ENCODE results near the gene CNRIP1. TPM values are rescaled to one million over a fixed set of nuclear protein-coding genes. Genes with fewer than 3 reads are reported as not detected.
"Not testable (repeated sequence)": the region's sequence is repeated elsewhere in the genome, so short reads cannot be mapped to it uniquely, and the experiment has no call there.

Gene CNRIP1
- total RNA-seq, 1 experiment from 2014 or later, result 1.4 TPM

GRCh38 chr2:68309426-68309825 lies 10.3 kb downstream of the CNRIP1 start (continued):
- TF ChIP-seq IRF1 (CRISPR knock-in tag; IDR thresholded peaks at IDR 0.05) (no peak), CBFB (CRISPR knock-in tag; IDR thresholded peaks at IDR 0.05; ENCODE audit: low read depth) (no peak), TEAD1 (CRISPR knock-in tag; IDR thresholded peaks at IDR 0.05) (no peak)

- CTCF ChIA-PET, result interaction anchor here (1.1 to 1.2 kb wide), 3 partner anchors 10 to 138 kb away, joined by 3 to 6 read pairs (median 4); no protein-coding TSS in a partner anchor
- H3K9me3 Mint-ChIP-seq; H3K27ac Mint-ChIP-seq; H3K27me3 Mint-ChIP-seq (ENCODE audit: low read depth); DNase-seq (ENCODE audit: low spot score); H3K4me1 Mint-ChIP-seq; POLR2A ChIA-PET; H3K4me3 Mint-ChIP-seq; H3K36me3 Mint-ChIP-seq; ATAC-seq: not testable (repeated sequence)
Measured at GRCh38 chr2:68303902-68304272, 15.9 kb downstream of the CNRIP1 start.

GRCh38 chr2:68303033-68303901 lies 16.5 kb downstream of the CNRIP1 start:
- peaks cover 7% of the 10 kb centered on the region; the same call in 1 of the 2 replicates for H3K27me3 Mint-ChIP-seq (ENCODE audit: low read depth)
- no peak for ATAC-seq

GRCh38 chr2:68302281-68302875 lies 17.4 kb downstream of the CNRIP1 start:
- no peak for TF ChIP-seq SMAD3 (CRISPR knock-in tag; IDR thresholded peaks at IDR 0.05; ENCODE audit: borderline replicate concordance)
- TF ChIP-seq E2F1 (CRISPR knock-in tag; IDR thresholded peaks at IDR 0.05), result no peak
- no peak for TF ChIP-seq SOX15 (CRISPR knock-in tag; IDR thresholded peaks at IDR 0.05)
- no peak for TF ChIP-seq CBFB (CRISPR knock-in tag; IDR thresholded peaks at IDR 0.05; ENCODE audit: low read depth)
- no peak for TF ChIP-seq ZNF232 (CRISPR knock-in tag; IDR thresholded peaks at IDR 0.05)
- TF ChIP-seq AR (CRISPR knock-in tag; IDR thresholded peaks at IDR 0.05), result no peak
- ATAC-seq, result no peak
- ChIA-PET CTCF (interaction anchor here (0.7 to 1.2 kb wide), 2 partner anchors 8 kb away, joined by 3 to 6 read pairs; no protein-coding TSS in a partner anchor), POLR2A (interaction anchor here (0.7 kb wide), 1 partner anchor 9 kb away, joined by 5 read pairs; no protein-coding TSS in a partner anchor)
- Mint-ChIP-seq H3K27ac (no peak overlapping the region), H3K36me3 (no peaks in the 10 kb centered on the region), H3K4me3 (no peak overlapping the region), H3K9me3 (no peaks in the 10 kb centered on the region), H3K4me1 (no peaks in the 10 kb centered on the region), H3K27me3 (ENCODE audit: low read depth) (peaks cover 7% of the 10 kb centered on the region; the same call in 1 of the 2 replicates)
- DNase-seq (ENCODE audit: low spot score), result no peak

More at GRCh38 chr2:68303033-68303901, 16.5 kb downstream of the CNRIP1 start:
- TF ChIP-seq ZNF423 (CRISPR knock-in tag; IDR thresholded peaks at IDR 0.05), result no peak
- H3K4me1 Mint-ChIP-seq, result no peaks in the 10 kb centered on the region
- H3K27ac Mint-ChIP-seq, result no peak overlapping the region
- no peaks in the 10 kb centered on the region for H3K9me3 Mint-ChIP-seq
- no peaks in the 10 kb centered on the region for H3K36me3 Mint-ChIP-seq
- CTCF ChIA-PET, result interaction anchor here (1.1 to 1.2 kb wide), 3 partner anchors 9 to 138 kb away, joined by 3 to 6 read pairs (median 4); no protein-coding TSS in a partner anchor
- POLR2A ChIA-PET, result no interaction called here
- no peak for DNase-seq (ENCODE audit: low spot score)
- H3K4me3 Mint-ChIP-seq, result no peak overlapping the region

GRCh38 chr2:68295516-68295915 lies 24.2 kb downstream of the CNRIP1 start:
- no peaks in the 10 kb centered on the region for H3K36me3 Mint-ChIP-seq
- DNase-seq (ENCODE audit: low spot score) (no peak), ATAC-seq (no peak)
- no peak overlapping the region for H3K27ac Mint-ChIP-seq
- ChIA-PET CTCF (interaction anchor here (1.7 to 2.7 kb wide), 2 partner anchors 43 to 146 kb away, joined by 7 to 13 read pairs; partner anchors contain the start of gene PPP3R1), POLR2A (no interaction called here)
- peaks cover 7% of the 10 kb centered on the region; the same call in 1 of the 2 replicates for H3K27me3 Mint-ChIP-seq (ENCODE audit: low read depth)
- H3K4me3 Mint-ChIP-seq, result no peak overlapping the region
- H3K4me1 Mint-ChIP-seq, result no peaks in the 10 kb centered on the region
- H3K9me3 Mint-ChIP-seq, result no peaks in the 10 kb centered on the region
- TF ChIP-seq OVOL2 (CRISPR knock-in tag; IDR thresholded peaks at IDR 0.05; ENCODE audit: borderline replicate concordance) (no peak), NR1H2 (CRISPR knock-in tag; IDR thresholded peaks at IDR 0.05) (no peak), ZNF425 (CRISPR knock-in tag; conservative IDR thresholded peaks at IDR 0.05) (no peak), ZBTB21 (CRISPR knock-in tag; IDR thresholded peaks at IDR 0.05; ENCODE audit: borderline replicate concordance) (no peak), USF1 (CRISPR knock-in tag; IDR thresholded peaks at IDR 0.05) (no peak), USF2 (CRISPR knock-in tag; IDR thresholded peaks at IDR 0.05) (no peak), RELA (CRISPR knock-in tag; IDR thresholded peaks at IDR 0.05; ENCODE audit: borderline replicate concordance) (no peak)
